ENCODE measurements around the gene METRNL.
"Not testable (repeated sequence)": the region's sequence is repeated elsewhere in the genome, so short reads cannot be mapped to it uniquely, and the experiment has no call there.

The METRNL gene

DNA sequence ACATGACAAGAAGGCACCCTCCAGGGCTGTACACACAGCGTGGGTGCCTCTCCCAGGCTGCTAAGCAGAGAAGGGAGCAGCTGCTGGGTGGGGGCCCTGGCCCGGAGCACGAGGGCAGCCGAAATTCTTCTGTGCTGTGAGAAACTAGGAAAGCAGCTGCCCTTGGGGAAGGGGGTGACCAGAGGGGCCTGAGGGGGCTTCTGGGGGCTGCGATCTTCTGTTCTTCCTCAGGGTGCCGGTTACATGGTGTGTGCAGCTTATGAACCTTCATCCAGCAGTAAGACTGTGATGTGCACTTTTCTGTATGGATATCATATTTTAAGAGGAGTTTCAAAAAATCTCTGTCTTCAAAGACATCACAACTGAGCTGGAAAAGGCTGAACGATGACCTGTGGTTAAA is 43.2 kb upstream of the METRNL start:
- no peak overlapping the region for H3K4me3 ChIP-seq (ENCODE audit: low read depth, low read length)
- TF ChIP-seq, protein P1, sequence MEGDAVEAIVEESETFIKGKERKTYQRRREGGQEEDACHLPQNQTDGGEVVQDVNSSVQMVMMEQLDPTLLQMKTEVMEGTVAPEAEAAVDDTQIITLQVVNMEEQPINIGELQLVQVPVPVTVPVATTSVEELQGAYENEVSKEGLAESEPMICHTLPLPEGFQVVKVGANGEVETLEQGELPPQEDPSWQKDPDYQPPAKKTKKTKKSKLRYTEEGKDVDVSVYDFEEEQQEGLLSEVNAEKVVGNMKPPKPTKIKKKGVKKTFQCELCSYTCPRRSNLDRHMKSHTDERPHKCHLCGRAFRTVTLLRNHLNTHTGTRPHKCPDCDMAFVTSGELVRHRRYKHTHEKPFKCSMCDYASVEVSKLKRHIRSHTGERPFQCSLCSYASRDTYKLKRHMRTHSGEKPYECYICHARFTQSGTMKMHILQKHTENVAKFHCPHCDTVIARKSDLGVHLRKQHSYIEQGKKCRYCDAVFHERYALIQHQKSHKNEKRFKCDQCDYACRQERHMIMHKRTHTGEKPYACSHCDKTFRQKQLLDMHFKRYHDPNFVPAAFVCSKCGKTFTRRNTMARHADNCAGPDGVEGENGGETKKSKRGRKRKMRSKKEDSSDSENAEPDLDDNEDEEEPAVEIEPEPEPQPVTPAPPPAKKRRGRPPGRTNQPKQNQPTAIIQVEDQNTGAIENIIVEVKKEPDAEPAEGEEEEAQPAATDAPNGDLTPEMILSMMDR (IDR thresholded peaks at IDR 0.05; ENCODE audit: low read depth, low read length, missing control alignments) = no peak
- DNase-seq (ENCODE audit: low read depth) = no peak

DNA sequence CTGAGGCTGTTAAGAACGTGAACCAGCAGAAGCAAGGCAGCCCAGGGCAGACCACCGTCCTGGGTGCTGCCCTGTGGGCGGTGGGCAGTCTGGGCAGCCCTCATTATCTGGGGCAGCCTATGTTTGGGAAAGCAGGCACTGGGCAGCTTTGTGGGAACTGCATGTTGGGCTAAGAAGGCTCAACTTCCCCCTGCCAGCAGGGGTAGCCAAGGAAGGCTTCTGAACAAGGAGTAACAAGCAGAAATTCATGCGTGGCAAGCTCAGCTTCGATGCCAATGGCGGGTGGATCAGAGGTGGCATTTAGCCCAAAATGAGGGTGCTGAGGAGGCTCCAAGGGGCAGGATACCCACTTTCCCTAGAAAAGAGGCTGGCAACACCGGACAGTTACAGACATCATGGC is 42.7 kb upstream of the METRNL start:
- TF ChIP-seq, protein P1 (IDR thresholded peaks at IDR 0.05; ENCODE audit: low read depth, low read length, missing control alignments) = no peak
- H3K4me3 ChIP-seq (ENCODE audit: low read depth, low read length) = no peak overlapping the region

DNA sequence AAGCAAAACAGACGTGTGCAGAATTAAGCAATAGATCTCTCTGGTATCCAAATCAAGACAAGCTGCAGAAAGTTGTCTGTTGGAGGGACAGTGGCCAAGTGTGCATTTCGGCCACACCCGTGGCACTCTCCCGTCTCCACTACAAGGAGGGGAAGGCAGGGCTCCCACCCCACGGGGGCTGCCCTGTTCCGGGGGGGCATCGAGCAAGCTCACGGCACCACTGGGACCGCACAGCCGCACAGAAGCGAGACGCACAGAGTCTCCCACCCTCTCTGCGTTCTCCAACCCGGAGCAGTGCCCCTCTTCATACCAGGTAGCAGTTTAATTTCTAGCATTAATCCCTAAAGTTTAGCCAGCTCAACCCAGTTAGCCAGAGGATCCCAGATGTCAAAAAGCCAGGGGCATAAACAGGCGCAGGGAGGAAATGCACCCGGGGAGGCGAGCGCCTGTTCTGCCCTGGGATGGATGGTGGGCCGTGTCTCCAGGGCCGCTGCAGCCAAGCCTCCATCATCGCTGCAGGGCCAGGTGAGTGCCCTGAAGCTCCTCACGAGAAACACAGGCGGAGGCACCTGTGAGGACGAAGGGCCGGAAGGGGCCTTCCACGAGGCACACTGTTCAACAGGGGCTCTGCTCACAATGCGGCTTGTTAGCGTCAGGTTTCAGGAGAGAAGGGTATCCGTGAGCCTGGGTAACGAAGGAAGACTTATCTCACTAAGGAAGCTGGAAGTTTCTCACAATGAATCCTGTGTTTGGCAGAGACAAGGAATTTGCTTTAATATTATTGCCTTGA is 42.1 kb upstream of the METRNL start:
- TF ChIP-seq, protein P1 (IDR thresholded peaks at IDR 0.05; ENCODE audit: low read depth, low read length, missing control alignments) = no peak
- H3K4me3 ChIP-seq (ENCODE audit: low read depth, low read length) = no peak overlapping the region
- no peak for DNase-seq (ENCODE audit: low read depth)

More for the DNA sequence above, 42.7 kb upstream of the METRNL start:
- no peak for DNase-seq (ENCODE audit: low read depth)

DNA sequence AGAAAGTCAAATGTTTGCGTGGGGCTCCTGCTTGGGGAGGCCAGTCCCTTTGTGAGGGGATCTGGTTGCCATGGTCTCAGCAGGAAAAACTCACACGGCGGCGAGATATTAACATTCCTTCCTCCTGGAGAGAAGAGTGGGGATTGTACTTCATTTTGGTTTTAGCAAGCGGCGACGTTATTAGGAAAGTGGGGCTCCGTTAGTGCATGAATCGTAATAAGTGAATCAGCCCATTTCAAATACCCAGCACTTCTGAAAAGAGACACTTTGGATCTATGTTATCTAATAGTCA is 41.6 kb upstream of the METRNL start:
- TF ChIP-seq, protein P1 (IDR thresholded peaks at IDR 0.05; ENCODE audit: low read depth, low read length, missing control alignments) = no peak
- H3K4me3 ChIP-seq (ENCODE audit: low read depth, low read length) = no peak overlapping the region
- no peak for DNase-seq (ENCODE audit: low read depth)

DNA sequence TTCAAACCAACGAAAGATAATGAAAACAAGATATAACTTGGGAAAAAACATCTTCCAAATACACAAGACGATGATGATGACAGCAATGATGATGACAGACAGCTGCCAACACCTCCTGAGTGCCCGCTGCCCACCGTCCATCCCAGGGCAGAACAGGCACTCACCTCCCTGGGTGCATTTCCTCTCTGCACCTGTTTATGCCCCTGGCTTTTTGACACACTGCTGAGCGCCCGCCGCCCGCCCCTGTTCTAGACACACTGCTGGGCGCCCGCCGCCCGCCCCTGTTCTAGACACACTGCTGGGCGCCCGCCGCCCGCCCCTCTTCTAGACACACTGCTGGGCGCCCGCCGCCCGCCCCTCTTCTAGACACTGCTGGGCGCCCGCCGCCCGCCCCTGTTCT is 40.4 kb upstream of the METRNL start:
- DNase-seq (ENCODE audit: low read depth); H3K4me3 ChIP-seq (ENCODE audit: low read depth, low read length): not testable (repeated sequence)

DNA sequence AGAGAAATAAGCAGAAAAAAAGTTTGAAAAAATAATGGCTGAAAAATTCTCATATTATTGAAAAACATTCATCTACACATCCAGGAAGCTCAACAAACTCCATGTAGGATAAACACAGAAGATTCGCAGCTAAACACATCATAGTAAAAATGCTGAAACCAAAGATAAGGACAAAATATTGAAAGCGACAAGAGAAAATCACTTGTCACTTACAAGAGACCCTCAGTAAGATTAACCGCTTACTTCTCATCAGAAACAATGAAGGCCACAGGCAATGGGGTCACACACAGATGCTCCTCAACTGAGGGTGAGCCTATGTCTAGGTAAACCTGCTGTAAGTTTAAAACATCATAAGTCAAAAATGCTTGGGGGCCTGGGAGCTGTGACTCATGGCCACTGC is 38.1 kb upstream of the METRNL start:
- TF ChIP-seq, protein P1 (IDR thresholded peaks at IDR 0.05; ENCODE audit: low read depth, low read length, missing control alignments) = no peak
- no peak for DNase-seq (ENCODE audit: low read depth)

DNA sequence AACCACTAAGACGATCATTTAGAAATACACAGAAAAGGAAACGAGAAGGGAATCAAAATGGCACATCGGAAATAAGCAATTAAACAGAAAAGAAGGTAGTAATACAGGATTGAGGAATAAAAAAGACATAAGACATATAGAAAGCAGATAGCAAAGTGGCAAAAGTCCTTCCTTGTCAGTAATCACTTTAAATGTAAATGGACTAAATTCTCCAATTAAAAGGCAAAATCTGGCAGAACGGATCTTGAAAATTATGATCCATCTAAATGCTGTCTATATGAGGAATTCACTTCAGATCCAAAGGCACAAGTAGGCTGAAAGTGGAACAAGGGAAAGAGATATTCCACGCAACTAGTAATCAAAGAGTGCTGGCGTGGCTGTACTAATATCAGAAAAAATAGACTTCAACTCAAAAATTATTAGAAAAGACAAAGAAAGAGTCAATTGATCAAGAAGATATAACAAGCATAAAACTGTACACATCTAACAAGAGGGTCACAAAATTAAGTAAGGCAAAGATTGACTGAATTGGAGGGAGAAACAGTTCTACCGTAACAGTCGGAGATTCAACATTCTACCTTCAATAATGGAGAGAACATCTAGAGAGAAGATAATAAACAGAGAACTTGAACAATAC is 36.8 kb upstream of the METRNL start:
- H3K4me3 ChIP-seq (ENCODE audit: low read depth, low read length) = no peak overlapping the region
- no peak for DNase-seq (ENCODE audit: low read depth)
- TF ChIP-seq, protein P1 (IDR thresholded peaks at IDR 0.05; ENCODE audit: low read depth, low read length, missing control alignments) = no peak

More for the DNA sequence above, 38.1 kb upstream of the METRNL start:
- H3K4me3 ChIP-seq (ENCODE audit: low read depth, low read length) = no peak overlapping the region

DNA sequence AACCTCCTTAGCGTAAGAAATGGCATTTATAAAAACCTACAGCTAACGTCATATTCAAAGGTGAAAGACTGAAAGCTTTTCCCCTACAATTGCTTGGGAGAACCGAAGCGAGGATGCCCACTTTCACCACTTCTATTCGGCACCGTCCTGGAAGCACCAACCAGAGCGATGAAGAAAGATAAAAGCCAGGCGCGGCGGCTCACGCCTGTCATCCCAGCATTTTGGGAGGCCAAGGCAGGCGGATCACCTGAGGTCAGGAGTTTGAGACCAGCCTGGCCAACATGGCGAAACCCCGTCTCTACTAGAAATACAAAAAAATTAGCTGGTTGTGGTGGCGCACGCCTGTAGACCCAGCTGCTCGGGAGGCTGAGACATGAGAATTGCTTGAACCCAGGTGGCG is 34.9 kb upstream of the METRNL start:
- not testable (repeated sequence) for DNase-seq (ENCODE audit: low read depth)

More for the DNA sequence above, 34.9 kb upstream of the METRNL start:
- H3K4me3 ChIP-seq (ENCODE audit: low read depth, low read length) = not testable (repeated sequence)
